Uterus (tissue), 4 donors: ENCODE results near the gene SNX8. TPM values are rescaled to one million over a fixed set of nuclear protein-coding genes. Genes with fewer than 3 reads are reported as not detected.

Experiments used
- DNase-seq, 2 donors: peaks; one replicate each; pipeline ENCODE4 v3.0.0-alpha.2; 2019 to 2020
- H3K27ac ChIP-seq, 2 donors: fragments of 200-600 bp; sonication (generic); 1 replicate in 1 of 2; 2 replicates in 1 of 2; pipeline ENCODE4 v1.5.1; 2016 to 2018
- H3K27me3 ChIP-seq, 2 donors: fragments of 200-600 bp; sonication (generic); one replicate each; pipeline ENCODE4 v1.5.1; 2018 to 2019; ENCODE audit warnings: control low read depth in 1 of 2
- H3K36me3 ChIP-seq, 2 donors: fragments of 200-600 bp; sonication (generic); one replicate each; pipeline ENCODE4 v1.5.1; 2019; ENCODE audit warnings: control low read depth in 1 of 2
- H3K4me1 ChIP-seq, 2 donors: fragments of 200-600 bp; sonication (generic); one replicate each; pipeline ENCODE4 v1.5.1; 2018 to 2019; ENCODE audit warnings: control low read depth in 1 of 2
- H3K4me3 ChIP-seq, 2 donors: fragments of 200-600 bp; sonication (generic); 1 replicate in 1 of 2; 2 replicates in 1 of 2; pipeline ENCODE4 v1.5.1; 2018 to 2019; ENCODE audit warnings: mild to moderate bottlenecking in 1 of 2
- H3K9me3 ChIP-seq, 2 donors: fragments of 200-600 bp; sonication (generic); one replicate each; pipeline ENCODE4 v1.5.1; 2019; ENCODE audit warnings: control low read depth in 1 of 2
- CTCF ChIP-seq, 4 experiments: fragments of 200-600 bp in 2 of 4; fragments of 450-650 bp in 2 of 4; sonication (generic) in 2 of 4; IDR thresholded peaks; one replicate each; pipeline ENCODE4 v1.5.1; 2016 to 2019; ENCODE audit warnings: antibody characterized with exemption in 4 of 4, mild to moderate bottlenecking in 2 of 4, moderate library complexity in 1 of 4
- POLR2A ChIP-seq, 2 donors: fragments of 450-650 bp; IDR thresholded peaks; one replicate each; pipeline ENCODE4 v1.6.1; 2016; ENCODE audit warnings: antibody characterized with exemption in 2 of 2, mild to moderate bottlenecking in 1 of 2, moderate library complexity in 1 of 2
- intact Hi-C: fragments of 100-400 bp; cut with DNase I; formaldehyde crosslinking; loops from one replicate; pipeline ENCODE4 v1.15.1; 2023; ENCODE audit warnings: low total_unique reads
- microRNA-seq: library from miRNA; unstranded; fragments of <30 nt; microRNA quantifications from one replicate; pipeline ENCODE4, GENCODE V29; 2016; ENCODE audit warnings: borderline microRNAs expressed, borderline replicate concordance
- total RNA-seq, 4 donors: library from RNA; depleted of rRNA in 3 of 4; stranded (reverse); fragments of >200 nt in 3 of 4; gene quantifications; one replicate each; pipeline versions ENCODE4 v1.1.0 to v1.2.4, GENCODE V29; 2014 to 2023
- donor health status: DM: yes; HTN: yes; CAD: no.

SNX8 gene
- total RNA-seq, 4 donors from 2014 or later: 0.29 to 75.3 (median 30.5) TPM

- intact Hi-C loops: no loop called here
- TF ChIP-seq POLR2A (IDR thresholded peaks at IDR 0.05) (no peak), CTCF (IDR thresholded peaks at IDR 0.05) (no peak)
- H3K27ac ChIP-seq: peak overlapping the region in 1 of 2 donors; percentile 58
These were observed 110.4 kb downstream of the SNX8 start for GRCh38 chr7:2203766-2204300.

GRCh38 chr7:2202901-2203765, 111.1 kb downstream of the SNX8 start:
- H3K27me3 ChIP-seq: no peaks in the 10 kb centered on the region
- DNase-seq: peak; percentile 63 to 71
- peaks cover 0 to 4% of the 10 kb centered on the region in 2 donors for H3K4me1 ChIP-seq
- peak overlapping the region in 1 of 2 donors; percentile 7 for H3K27ac ChIP-seq
- H3K9me3 ChIP-seq: no peaks in the 10 kb centered on the region
- H3K36me3 ChIP-seq: no peaks in the 10 kb centered on the region
- H3K4me3 ChIP-seq: no peak overlapping the region
- TF ChIP-seq POLR2A (IDR thresholded peaks at IDR 0.05) (no peak), CTCF (IDR thresholded peaks at IDR 0.05) (peak in 2 of 4 experiments; percentile 8 to 11)
- intact Hi-C loops: no loop called here

More at GRCh38 chr7:2203766-2204300, 110.4 kb downstream of the SNX8 start:
- no peaks in the 10 kb centered on the region for H3K9me3 ChIP-seq
- no peak overlapping the region for H3K4me3 ChIP-seq
- H3K4me1 ChIP-seq: peaks cover 0 to 4% of the 10 kb centered on the region in 2 donors
- H3K27me3 ChIP-seq: no peaks in the 10 kb centered on the region
- peak in 1 of 2 donors; percentile 47 for DNase-seq
- H3K36me3 ChIP-seq: no peaks in the 10 kb centered on the region

- H3K9me3 ChIP-seq: no peaks in the 10 kb centered on the region
- peaks cover 0 to 4% of the 10 kb centered on the region in 2 donors for H3K4me1 ChIP-seq
- TF ChIP-seq POLR2A (IDR thresholded peaks at IDR 0.05) (no peak), CTCF (IDR thresholded peaks at IDR 0.05) (no peak)
- H3K4me3 ChIP-seq: no peak overlapping the region
- H3K36me3 ChIP-seq: no peaks in the 10 kb centered on the region
- intact Hi-C loops: no loop called here
- H3K27ac ChIP-seq: no peak overlapping the region
- H3K27me3 ChIP-seq: no peaks in the 10 kb centered on the region
- no peak for DNase-seq
These were observed 111.9 kb downstream of the SNX8 start for GRCh38 chr7:2202361-2202761.

Small RNA genes within 50 kb of the gene (microRNA-seq; reads per million reads assigned to microRNA genes)
- not detected for gene MIR6836

Other genes with a start within 250 kb of the SNX8 start
- gene MAD1L1, start 81.5 kb downstream of the SNX8 start, total RNA-seq: 10 to 100 TPM; 13.3 to 37.4 (median 33.1) TPM
- gene MRM2, start 72.2 kb downstream of the SNX8 start, total RNA-seq: 10 to 100 TPM in 2 of 4 donors, 1 to 10 TPM in 2; 2.1 to 29.4 (median 12.8) TPM
- gene NUDT1, start 72.2 kb downstream of the SNX8 start, total RNA-seq: 10 to 100 TPM in 1 of 4 donors, 1 to 10 TPM in 2, not detected in 1; 2.4 to 13.1 (median 7.6) TPM
- gene EIF3B, start 40.4 kb upstream of the SNX8 start, total RNA-seq: 100 to 1,000 TPM in 2 of 4 donors, 10 to 100 TPM in 2; 67.6 to 155 (median 95.2) TPM
- 10 to 100 TPM in 1 of 4 donors, 1 to 10 TPM in 3; 5.6 to 30.5 (median 8.3) TPM for gene CHST12, start 89.2 kb upstream of the SNX8 start, total RNA-seq
- not detected for gene GRIFIN, start 162.0 kb upstream of the SNX8 start, total RNA-seq
- 10 to 100 TPM in 2 of 4 donors, 1 to 10 TPM in 1, not detected in 1; 2.3 to 30.5 (median 26.5) TPM for gene LFNG, start 205.3 kb upstream of the SNX8 start, total RNA-seq
- gene BRAT1, start 241.1 kb upstream of the SNX8 start, total RNA-seq: 10 to 100 TPM; 10.3 to 44.3 (median 36.0) TPM
- gene IQCE, start 244.5 kb upstream of the SNX8 start, total RNA-seq: 10 to 100 TPM in 3 of 4 donors, 1 to 10 TPM in 1; 6.8 to 28.0 (median 16.9) TPM